NCI-H128 (cell line): Measurements from ENCODE around the gene KCNH5.
"Not testable (repeated sequence)": the region's sequence is repeated elsewhere in the genome, so short reads cannot be mapped to it uniquely, and the experiment has no call there.

Source experiments
- DNase-seq: peaks from one replicate; lab custom pipeline; 2025; ENCODE audit not compliant: unreplicated experiment; lab: John Stamatoyannopoulos, UW

The KCNH5 gene

DNA sequence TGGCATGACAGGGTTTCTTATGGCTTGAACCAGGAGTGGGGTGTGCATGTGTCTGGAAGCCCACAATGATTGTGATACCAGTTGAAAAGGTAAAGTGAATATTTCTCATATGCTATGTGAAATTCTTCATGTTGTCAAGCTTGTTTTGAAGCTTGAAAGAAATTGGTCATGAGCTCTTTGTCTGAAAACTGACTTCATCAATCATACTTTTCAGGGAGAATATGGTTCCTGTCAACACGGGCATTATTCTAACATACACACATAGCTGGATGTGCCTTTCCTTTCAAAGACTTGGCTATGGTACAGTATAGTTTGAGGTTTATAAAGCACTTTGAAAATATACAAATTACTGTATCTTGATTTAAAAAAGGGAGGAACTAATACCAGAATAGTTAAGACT is 158.8 kb downstream of the KCNH5 start:
- no peak for DNase-seq

- DNase-seq: no peak
Measured at GRCh38 chr14:62885451-62885850, 159.8 kb downstream of the KCNH5 start.

GRCh38 chr14:62882967-62883366 is 162.3 kb downstream of the KCNH5 start:
- no peak for DNase-seq

DNA sequence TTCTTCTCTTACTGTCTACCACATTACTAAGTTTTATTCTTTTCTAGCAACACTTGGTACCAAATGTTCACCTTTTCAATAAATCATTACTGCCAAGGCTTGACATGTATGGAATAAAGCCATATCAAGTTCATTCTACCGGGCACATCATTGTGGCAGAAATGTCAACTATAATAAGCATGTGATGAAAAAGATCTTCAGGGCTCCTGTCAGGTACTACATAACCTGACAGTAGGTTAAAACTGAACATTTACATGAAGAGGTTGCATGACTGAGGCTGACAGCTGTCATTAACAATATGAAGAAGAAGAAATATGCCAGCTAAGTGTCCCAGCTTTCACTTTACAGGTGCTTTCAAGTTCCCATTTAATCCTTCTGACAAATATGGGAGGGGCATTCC is 178.9 kb downstream of the KCNH5 start:
- DNase-seq: no peak

- DNase-seq: no peak
Measured at GRCh38 chr14:62864588-62864987, 180.7 kb downstream of the KCNH5 start.

- not testable (repeated sequence) for DNase-seq
Measured at GRCh38 chr14:62858011-62858410, 187.2 kb downstream of the KCNH5 start.

GRCh38 chr14:62854951-62855350 is 190.3 kb downstream of the KCNH5 start:
- no peak for DNase-seq

- DNase-seq: no peak
Measured at GRCh38 chr14:62847168-62847567, 198.1 kb downstream of the KCNH5 start.

GRCh38 chr14:62844546-62844945 is 200.7 kb downstream of the KCNH5 start:
- DNase-seq: no peak

DNA sequence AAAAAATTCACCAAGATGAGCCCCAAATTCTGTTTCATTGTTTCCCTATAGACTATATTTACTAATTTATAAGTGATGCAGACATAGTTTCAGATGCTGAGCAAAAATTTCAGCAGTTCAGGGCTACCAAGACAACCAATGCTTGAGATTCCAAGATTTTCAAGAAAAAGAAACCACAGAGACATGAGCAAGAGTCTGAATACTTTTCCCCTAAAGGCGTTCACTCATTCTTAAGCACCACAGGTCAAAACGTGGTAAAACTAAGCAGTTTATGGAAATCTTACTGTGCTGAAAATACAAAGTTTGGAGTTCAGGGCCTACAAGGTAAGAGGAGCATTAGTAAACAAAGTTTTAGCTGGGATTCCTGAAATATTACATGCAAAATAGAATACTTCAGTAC is 221.2 kb downstream of the KCNH5 start:
- no peak for DNase-seq

GRCh38 chr14:62819931-62820330 is 225.3 kb downstream of the KCNH5 start:
- no peak for DNase-seq

GRCh38 chr14:62807636-62808035 is 237.6 kb downstream of the KCNH5 start:
- no peak for DNase-seq

DNA sequence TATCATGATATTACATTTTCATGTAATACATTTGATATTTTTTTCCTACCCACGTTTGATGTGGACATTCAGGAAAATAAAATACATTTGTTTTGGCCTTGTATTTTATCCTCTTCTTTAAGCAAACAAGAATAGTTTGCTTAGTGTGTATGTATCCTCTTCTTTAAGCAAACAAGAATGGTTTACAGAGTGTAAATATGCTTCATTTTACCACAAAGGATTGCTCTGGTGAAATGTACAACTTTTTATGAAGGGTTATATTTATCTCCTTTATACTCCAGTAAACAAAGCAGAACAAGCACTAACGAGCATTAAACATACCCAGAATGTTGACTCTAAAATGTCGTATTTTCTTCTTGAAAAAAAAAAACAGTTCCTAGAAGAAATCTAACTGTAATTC is 244.7 kb downstream of the KCNH5 start:
- no peak for DNase-seq

GRCh38 chr14:62796431-62796830 is 248.8 kb downstream of the KCNH5 start:
- DNase-seq: no peak

DNA sequence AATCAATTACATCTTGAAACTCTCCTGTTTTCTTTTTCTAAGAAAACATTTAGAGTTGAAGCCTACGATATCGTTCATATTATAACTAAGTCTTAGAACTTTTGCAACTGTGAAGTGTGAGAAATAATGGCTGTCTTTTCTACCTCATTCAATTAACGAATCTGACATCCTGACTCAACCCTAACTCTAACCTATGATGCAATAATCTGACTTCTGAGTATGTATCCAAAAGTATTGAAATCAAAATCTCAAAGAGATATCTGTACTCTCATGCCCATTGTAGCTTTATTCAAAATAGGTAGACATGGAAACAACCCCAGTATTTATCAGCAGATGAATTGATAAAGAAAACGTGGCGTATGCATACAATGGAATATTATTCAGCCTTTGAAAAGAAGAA is 252.7 kb downstream of the KCNH5 start:
- no peak for DNase-seq

DNA sequence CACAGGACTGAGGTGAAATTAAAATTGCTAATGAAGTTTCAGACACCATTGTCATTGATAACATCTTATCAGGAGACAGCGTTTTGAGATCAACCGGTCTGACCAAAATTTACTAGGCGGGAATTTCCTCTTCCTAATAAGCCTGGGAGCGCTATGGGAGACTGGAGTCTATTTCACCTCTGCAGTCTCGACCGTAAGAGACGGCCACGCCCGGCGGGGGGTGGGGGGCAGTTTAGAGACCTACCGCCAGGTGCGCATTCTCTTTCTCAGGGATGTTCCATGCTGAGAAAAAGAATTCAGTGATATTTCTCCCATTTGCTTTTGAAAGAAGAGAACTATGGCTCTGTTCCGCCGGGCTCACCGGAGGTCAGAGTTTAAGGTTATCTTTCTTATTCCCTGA is 263.9 kb downstream of the KCNH5 start:
- DNase-seq: not testable (repeated sequence)

DNA sequence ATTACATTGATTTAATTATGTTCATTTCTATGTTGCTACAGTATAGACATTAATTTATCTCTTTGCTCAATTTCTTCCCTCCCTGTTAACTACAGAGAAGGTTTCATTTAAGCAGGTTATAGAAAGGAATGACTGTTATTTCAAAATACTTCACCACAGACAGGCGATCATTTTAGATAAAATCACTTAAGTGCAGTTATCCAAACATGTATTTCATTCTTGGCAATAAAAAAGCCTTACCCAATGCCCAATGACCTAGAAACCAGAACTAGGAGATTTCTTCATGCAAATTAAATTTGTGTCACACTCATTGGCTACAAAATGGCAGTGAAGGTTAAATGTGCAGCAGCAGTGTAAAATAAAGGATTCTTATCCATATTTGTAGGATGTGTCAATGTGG is 266.4 kb downstream of the KCNH5 start:
- DNase-seq: no peak

DNA sequence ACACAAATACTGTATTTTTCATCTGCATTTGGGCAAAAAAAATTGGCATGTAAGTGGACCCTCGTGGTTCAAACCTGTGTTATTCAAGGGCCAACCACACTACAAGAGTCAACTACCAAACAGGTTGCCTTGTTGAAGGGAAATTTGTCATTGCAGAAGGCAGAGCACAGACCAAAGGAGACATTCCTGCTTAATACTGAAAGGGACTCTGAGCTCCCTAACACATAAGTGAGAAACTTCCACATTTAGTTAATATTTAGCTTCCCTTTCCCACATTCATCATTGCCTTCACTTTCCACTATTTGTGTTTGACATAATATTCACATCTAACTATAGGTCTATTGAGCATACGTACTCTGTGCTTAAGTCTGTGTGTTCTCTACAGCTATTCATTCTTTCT is 266.9 kb downstream of the KCNH5 start:
- DNase-seq: no peak

DNA sequence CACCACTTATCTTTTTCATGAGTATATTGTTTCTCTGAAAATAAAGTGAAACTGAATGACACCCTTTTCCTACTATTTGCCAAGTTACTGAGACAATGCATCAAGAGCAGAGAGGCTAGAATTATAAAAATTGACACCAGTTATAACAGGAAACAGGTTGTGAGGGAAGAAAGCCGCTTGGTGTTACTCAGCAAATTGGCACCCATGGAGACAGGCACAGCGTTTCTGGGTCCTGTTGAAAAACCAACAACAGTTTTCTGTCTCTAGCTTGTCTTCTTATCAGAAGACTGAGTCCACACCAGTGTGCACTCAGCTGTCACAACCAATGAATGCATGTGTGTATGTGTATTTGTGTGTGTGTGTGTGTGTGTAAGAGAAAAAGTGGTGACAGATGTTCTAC is 267.7 kb downstream of the KCNH5 start:
- no peak for DNase-seq

DNA sequence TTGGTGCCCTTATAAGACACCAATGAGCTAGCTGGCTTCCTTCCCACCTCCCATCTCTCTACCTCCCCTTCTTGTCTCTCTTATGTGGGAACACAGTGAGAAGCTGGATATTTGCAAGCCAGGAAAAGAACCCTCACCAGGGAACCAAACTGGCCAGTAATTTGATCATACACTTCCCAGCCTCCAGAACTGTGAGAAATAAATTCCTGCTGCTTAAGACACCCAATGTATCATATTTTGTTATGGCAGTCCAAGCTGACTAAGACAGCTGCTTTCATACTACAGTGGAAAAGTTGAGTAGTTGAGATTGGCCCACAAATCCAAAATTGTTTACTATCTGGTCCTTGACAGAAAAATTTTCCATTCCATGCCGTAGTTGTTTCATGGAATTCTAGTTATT is 269.0 kb downstream of the KCNH5 start:
- DNase-seq: no peak

DNA sequence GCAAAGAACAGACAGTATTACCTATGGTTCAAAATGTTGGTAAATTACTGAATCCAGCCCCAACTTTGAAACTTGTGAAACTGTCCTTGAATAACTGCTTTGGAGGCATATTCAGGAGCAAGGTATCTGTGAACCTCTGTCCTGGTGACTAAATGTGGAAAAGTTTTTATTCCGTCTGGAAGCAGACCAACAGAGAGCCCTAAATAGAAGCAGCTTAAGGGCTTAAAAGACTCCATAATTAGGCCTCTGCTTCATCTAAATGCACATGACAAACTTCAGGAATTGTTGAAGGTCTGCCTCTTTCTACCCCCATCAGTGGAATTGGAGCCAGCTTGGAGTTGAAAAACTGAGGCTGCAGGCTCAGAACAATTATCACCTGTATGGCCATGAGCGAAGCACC is 276.5 kb downstream of the KCNH5 start:
- no peak for DNase-seq

- no peak for DNase-seq
Measured at GRCh38 chr14:62763951-62764350, 281.3 kb downstream of the KCNH5 start.

GRCh38 chr14:62759796-62760195 is 285.5 kb downstream of the KCNH5 start:
- no peak for DNase-seq

DNA sequence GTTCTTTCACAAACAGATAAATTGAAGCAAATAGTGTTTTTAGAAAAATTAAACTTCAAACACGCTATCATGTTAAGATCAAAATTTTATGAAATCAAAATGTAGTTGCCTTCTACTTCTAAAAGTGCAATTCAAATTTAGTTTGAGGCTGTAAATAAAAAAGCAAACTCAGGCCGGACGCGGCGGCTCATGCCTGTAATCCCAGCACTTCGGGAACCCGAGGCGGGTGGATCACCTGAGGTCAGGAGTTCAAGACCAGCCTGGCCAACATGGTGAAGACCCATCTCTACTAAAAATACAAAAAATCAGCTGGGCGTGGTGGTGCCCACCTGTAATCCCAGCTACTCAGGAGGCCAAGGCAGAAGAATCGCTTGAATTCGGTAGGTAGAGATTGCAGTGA is 298.4 kb downstream of the KCNH5 start:
- not testable (repeated sequence) for DNase-seq
